ENCODE results near the gene ZNF680.
A peak's percentile ranks its signal among the peaks of the same experiment; 100 is the strongest.
"Not testable (repeated sequence)": the region's sequence is repeated elsewhere in the genome, so short reads cannot be mapped to it uniquely, and the experiment has no call there.

The ZNF680 gene

DNA sequence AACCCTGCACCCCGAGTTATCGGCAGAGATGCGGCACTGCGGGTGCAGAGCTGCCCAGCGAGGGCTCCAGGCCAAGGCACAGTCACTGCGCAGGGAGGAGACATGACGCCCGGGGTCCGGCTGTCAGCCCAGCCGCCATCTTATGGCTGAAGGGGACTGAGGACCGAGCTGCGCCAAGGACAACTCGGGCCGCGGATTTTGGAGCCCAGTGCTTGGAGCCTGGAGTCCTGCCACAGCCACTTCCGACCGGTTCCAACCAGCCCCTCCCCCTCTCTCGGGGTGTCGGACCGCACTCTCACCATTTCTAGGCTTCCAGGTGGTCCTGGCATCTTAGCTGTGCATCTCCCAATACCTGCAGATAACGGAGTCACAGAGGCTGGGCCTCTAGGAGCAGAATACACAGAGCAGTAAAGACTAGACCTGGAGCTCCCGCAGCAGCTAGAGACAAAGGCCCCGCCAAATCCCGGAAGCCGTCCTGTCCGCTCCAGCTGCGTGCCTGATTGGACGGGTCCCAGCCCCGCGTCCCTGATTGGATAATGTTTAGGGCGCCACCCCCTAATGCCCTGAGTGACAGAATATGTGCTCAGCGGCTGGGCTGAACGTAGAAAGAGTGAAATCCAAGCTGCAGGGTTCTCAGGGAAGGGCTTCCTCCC is at the start of gene ZNF680:
TSS of gene ZNF680 (minus strand) at position 446 of the 653 bp plus-strand sequence. CDS start at position 329, 117 bp downstream.
- DNase-seq (ENCODE audit: low read depth in 1 of 2, low spot score in 1 of 2), result peak; percentile 67 to 87

- DNase-seq (ENCODE audit: low read depth in 1 of 2, low spot score in 1 of 2), result no peak
Measured at GRCh38 chr7:64612452-64612851, 49.6 kb upstream of the ZNF680 start.

DNA sequence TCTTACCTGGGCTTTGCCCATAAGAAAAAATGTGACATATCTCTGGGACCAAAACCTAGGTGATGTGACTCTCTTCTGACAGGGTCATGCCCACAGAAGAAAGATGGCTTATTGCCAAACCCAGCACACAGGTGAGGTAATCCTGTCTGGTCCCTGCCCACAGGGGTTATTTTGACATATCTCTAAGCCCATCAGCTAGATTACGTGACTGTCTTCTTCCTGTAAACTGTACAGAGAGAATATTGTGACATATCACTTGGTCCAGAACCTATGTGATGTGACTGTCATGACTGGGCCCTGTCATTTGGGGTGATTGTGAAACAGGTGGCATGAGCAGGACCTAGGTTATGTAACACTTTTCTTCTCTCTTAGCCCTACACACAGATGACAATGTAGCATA is 48.8 kb upstream of the ZNF680 start:
- no peak for DNase-seq (ENCODE audit: low read depth in 1 of 2, low spot score in 1 of 2)

- DNase-seq (ENCODE audit: low read depth in 1 of 2, low spot score in 1 of 2), result no peak
Measured at GRCh38 chr7:64610997-64611396, 48.1 kb upstream of the ZNF680 start.

DNA sequence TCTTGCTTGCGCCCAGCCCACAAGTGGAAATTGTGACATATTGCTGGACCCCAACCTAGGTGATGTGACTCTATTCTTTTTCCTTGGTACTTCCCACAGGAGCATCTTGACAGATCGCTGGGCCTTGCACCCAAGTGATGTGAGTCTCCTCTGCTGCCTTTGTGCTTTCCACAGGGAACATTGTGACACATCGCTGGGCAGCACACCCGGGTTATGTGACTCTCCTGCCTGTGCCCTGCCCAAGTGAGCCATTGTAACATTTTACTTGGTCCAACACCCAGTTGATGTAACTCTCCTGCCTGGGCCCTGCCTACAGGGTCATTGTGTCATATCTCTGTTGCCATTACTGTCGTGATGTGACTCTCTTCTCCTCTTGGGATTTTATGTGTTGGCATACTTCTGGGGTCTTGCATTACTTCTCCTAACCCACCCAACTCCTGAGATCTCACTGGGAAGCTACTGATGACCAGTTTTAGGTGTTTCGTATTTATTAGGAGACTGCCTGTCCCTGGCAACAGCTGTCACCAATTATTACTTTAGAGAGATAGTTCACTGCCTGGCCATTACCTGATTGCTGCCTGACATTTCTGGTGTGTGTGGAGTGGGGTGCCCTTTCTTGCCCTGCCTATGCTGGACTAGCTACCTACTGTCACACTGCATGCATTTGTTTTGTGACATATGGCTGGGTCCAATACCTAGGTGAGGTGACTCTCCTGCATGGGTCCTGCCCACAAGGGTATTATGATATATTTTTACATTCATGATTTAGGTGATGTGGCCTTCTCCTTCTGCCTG is 45.4 kb upstream of the ZNF680 start:
- DNase-seq (ENCODE audit: low read depth in 1 of 2, low spot score in 1 of 2), result no peak

GRCh38 chr7:64606385-64606784 is 43.5 kb upstream of the ZNF680 start:
- DNase-seq (ENCODE audit: low read depth in 1 of 2, low spot score in 1 of 2), result no peak

DNA sequence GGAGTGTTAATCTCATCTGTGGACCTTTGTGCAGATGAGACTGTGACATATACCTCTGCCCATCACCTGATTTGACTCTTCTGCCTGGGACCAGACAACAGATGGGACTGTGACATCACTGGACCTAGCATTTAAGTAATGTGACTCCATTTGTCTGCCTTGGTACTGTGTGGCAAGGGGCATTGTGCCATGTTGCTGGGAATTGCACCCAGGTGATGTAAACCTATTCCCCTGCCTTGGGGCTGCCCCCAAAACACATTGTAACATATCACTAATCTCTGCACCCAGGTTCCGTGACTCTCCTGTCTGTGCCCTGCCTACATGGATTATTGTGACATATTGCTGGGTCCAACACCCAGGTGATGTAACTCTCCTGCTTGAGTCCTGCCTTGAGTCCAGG is 40.4 kb upstream of the ZNF680 start:
- DNase-seq (ENCODE audit: low read depth in 1 of 2, low spot score in 1 of 2), result no peak

- DNase-seq (ENCODE audit: low read depth in 1 of 2, low spot score in 1 of 2), result no peak
Measured at GRCh38 chr7:64602518-64602917, 39.6 kb upstream of the ZNF680 start.

- DNase-seq (ENCODE audit: low read depth in 1 of 2, low spot score in 1 of 2), result no peak
Measured at GRCh38 chr7:64602086-64602485, 39.2 kb upstream of the ZNF680 start.

- DNase-seq (ENCODE audit: low read depth in 1 of 2, low spot score in 1 of 2), result no peak
Measured at GRCh38 chr7:64599359-64599758, 36.5 kb upstream of the ZNF680 start.

- DNase-seq (ENCODE audit: low read depth in 1 of 2, low spot score in 1 of 2), result no peak
Measured at GRCh38 chr7:64590971-64591370, 28.1 kb upstream of the ZNF680 start.

DNA sequence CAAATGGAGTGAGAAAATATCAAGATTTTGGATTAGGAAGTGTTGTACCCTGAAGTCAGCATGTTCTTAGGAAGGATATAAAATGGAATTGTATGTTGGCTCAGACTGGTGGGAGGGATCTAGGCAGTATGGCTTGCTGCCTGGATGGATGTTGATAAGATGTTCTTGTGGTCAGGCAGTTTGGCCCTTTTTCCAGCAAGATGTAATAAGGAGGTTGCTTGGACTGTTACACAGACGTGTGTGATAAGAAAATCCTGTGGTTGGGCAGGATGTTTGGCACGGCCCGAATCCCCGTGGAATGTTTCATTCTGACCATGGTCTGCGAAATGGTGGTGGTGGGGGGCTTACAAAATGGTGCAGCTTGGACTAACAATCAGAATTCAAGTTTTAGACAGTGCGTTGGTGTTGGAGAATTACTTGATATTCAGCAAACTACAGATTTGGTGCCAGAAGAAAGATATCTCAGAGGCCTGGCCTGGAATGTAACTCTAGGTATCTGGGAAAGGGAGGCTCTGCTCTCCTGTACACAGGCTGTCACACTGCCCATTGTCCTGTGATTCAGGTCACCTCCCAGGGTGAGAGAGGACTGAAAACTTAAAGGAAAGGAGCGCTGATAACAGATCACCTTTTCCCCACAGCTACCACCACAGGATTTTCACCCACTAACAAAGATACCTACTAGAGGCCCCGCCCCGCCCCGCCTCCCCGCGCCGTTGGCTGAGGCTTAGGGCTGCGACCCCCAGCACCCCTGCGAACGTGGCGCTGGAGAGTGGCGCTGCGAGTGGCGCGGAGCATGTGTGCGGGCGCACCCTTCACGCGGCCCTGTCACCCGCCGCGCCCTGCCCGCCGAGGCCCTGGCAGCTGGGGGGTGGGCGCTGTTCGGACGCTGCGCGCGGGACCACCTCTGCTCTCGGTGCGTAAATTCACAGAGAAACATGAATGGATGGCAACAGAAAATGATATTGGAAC is 19.3 kb upstream of the ZNF680 start:
- no peak for DNase-seq (ENCODE audit: low read depth in 1 of 2, low spot score in 1 of 2)

DNA sequence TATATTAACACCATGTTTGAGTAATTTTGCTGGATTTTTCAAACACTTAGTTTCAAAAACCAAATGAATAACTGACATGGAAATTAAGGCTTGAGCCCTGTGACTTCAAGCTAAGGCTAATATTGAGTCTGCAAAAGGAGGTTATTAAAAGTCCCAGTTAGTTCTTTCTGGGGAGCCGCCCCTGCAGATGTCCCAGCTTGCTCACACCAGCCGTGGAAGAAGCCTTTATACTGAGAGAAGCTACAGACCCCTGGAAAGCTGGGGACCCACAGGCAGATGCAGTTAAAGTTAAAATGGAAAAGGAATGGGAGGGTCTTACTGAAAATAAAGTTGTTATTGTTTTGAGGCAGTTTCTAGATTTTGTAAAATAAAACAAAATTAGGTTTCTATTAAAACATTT is 18.5 kb upstream of the ZNF680 start:
- no peak for DNase-seq (ENCODE audit: low read depth in 1 of 2, low spot score in 1 of 2)

DNA sequence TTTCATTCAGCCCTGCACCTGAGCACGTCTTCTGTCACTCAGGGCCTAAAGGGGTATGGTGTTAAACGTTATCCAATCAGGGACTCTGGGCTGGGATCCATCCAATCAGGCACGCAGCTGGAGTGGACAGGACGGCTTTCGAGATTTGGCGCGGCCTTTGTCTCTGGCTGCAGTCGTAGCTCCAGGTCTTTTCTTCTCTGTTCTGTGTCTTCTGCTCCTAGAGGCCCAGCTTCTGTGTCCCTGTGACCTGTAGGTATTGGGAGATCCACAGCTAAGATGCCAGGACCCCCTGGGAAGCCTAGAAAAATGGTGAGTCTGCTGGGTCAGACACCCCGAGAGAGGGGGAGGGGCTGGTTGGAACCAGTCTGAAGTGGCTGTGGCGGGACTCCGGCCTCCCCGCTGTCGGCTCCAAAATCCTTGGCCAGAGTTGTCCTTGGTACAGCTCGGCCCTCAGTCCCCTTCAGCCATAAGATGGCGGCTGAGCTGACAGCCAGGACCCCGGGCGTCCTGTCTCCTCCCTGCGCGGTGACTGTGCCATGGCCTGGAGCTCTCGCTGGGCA is 11.7 kb upstream of the ZNF680 start:
- DNase-seq (ENCODE audit: low read depth in 1 of 2, low spot score in 1 of 2), result no peak

DNA sequence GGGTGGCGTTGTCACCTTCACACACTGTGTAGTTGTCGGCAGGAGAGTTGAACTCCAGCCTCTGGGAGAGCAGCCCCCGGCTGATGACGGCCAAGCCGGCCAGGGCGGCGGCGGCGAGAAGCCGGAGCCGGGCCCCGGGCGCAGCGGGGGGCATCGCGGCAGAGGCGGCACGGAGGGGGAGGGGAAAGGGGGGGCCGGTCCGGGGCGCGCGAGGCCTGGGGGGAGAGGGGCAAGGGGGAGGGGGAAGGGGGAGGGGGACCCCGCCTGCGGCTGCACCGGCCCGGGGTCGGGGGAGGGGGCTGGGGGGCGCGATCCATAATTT is 7.4 kb upstream of the ZNF680 start:
- not testable (repeated sequence) for DNase-seq (ENCODE audit: low read depth in 1 of 2, low spot score in 1 of 2)

GRCh38 chr7:64569372-64570283 is 6.8 kb upstream of the ZNF680 start:
- DNase-seq (ENCODE audit: low read depth in 1 of 2, low spot score in 1 of 2), result peak in 1 of 2 donors; percentile 6

DNA sequence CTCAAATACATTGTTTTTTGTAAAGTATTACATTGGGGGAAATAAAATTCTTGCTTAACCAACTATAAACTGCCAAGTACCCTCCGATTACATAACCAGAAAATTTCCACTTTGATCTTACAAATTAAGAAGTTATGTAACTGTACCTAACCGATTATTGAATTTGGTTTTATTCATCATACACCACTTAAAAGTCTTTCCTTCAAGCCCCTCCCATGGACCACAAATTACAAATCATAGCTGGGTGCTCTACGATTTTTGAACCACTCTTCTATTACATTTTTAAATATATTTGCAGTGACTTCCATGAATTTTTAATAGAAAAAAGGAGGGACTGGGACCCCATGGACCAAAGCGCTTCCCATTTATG is 630 bp downstream of the ZNF680 start:
- DNase-seq (ENCODE audit: low read depth in 1 of 2, low spot score in 1 of 2), result no peak

DNA sequence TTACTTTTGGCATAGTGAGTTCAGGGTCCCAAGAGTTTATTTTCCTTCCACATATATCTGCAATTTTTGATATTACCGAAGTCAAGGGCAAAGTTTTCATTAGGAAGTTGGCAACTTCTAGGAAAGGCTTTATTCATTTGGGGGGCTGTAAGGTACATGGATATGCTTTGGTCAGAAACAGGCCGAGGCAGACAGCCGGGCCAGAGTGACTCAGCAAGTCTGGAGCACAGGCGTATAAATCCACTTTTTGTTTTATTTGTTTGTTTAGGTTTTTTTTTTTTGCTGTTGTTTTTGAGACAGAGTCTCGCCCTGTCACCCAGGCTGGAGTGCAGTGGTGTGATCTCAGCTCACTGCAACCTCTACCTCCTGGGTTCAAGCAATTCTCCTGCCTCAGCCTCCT is 3.7 kb downstream of the ZNF680 start:
- DNase-seq (ENCODE audit: low read depth in 1 of 2, low spot score in 1 of 2), result no peak

GRCh38 chr7:64558781-64559180 is 4.1 kb downstream of the ZNF680 start:
- no peak for DNase-seq (ENCODE audit: low read depth in 1 of 2, low spot score in 1 of 2)

- DNase-seq (ENCODE audit: low read depth in 1 of 2, low spot score in 1 of 2), result no peak
Measured at GRCh38 chr7:64558323-64558705, 4.6 kb downstream of the ZNF680 start.

All from activated CD4-positive, alpha-beta T cell treated with anti-CD3 and anti-CD28 coated beads, Interleukin-2, amount 50 U/mL, for 24 hours (primary cell).